GM18526 (cell line): Measurements from ENCODE around the gene ATAD1.

Experiments
- POLR2A ChIP-seq: IDR thresholded peaks from 3 replicates; pipeline ENCODE4 v1.6.1; 2011; ENCODE audit not compliant: insufficient read length; ENCODE audit errors: extremely low read depth

The ATAD1 gene

DNA sequence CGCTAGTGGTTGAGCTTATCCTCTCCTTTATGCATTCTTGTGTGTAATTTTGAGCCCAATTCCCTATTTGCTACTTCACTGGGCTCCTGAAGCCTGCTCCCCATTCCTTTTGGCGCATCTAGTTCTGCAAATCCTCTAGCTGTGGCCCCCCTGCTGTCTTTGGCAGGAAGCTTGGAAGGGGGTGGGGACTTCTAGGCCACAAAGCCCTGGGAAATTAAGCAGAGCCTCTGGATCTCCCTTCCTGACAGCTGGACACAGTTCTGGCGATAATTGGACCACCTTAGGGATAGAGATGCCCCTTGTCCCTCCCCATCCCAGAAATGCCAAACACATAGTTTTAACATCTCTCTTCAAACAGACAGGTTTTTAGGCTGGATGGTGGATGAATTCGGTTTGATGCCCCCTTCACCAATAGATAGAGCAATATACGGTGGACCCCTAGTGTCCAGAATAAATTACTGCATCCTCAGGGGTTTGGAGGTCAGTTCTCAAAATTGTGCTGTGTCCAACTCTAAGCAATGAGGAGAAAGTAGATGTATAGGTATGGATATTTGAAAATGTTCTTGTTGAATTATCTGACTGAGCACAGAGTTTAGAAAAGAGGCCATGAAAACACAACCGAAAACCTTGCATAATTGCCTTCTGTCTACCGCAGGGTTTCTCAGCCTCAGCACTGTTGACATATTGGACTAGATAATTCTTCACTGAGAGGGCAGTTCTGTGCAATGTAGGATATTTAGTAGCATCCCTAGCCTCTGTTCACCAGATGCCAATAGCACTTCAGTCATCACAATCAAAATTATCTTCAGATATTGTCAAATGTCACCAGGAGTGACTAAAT is 82.8 kb downstream of the ATAD1 start:
- no peak for TF ChIP-seq POLR2A

DNA sequence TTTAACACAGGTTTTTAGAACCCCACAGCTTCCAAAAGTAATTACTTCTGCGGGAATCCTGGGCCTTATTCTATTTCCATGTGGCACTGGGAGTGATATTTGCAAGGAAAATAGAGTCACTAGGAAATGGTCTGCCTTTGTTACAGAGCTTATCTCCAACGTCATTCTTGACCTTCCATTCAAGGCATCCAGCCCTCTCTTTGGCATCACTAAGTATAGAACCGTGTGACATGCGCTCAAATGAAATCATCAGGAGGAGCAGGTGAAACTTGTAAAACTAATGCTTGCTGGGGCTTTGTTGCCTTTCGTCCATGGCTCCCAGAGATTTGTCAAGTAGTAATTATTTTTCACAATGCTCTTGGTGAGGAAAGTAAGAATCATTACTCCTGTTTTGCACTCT is 84.9 kb downstream of the ATAD1 start:
- no peak for TF ChIP-seq POLR2A

DNA sequence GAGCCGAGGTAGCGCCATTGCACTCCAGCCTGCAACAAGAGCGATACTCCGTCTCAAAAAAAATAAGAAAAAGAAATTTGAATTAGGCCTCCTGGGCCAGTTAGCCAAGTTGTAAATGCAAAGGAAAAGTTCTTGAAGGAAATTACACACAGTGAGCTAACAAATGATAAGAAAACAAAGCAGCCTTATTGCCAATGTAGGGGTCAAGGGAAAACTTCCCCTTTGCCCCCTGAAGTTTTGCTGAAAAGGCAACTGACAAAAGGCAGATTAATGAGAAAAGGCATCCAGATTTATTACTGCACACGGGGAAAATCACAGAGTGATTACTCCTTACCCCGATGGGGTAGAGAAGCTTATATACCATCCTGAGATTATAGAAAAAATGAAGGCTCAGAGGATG is 88.1 kb downstream of the ATAD1 start:
- TF ChIP-seq POLR2A: no peak

DNA sequence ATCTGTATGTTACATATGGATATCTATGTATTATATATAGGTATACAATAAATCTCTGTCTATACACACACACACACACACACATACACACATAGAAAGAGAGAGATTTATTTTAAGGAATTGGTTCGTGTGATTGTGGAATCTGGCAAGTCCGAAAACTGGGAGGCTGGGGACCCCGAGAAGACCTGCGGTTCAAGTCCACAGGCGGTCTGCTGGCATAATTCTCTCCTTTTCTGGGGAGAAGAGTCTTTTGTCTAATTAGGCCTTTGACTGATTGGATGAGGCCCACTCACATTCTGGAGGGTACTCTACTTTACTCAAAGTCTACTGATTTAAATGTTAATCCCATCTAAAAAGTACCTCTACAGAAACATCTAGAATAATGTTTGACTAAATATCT is 93.2 kb downstream of the ATAD1 start:
- no peak for TF ChIP-seq POLR2A

DNA sequence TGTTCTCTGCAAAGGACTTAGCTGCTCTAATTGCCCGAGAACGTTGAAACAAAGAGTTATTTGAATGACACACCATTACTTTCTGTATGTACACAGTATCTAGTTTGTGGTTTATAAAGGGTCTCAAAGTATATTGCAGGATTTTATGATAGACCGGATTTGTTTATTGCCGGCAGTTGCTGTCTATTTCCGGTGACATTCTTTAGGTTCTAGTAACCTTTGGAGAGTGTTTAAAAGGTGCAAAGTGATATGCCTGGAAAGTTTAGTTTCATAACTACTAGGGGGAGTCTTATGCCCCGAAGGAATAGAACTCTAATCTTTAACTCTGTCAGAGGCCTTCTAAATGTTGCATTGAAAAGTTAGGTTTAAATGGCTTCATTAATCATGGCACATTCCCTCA is 94.5 kb downstream of the ATAD1 start:
- no peak for TF ChIP-seq POLR2A

GRCh38 chr10:87722716-87723115 is 95.3 kb downstream of the ATAD1 start:
- TF ChIP-seq POLR2A: no peak

GRCh38 chr10:87721781-87722180 is 96.2 kb downstream of the ATAD1 start:
- TF ChIP-seq POLR2A: no peak

- TF ChIP-seq POLR2A: no peak
These were observed 97.4 kb downstream of the ATAD1 start for GRCh38 chr10:87720665-87721064.

- TF ChIP-seq POLR2A: no peak
These were observed 101.7 kb downstream of the ATAD1 start for GRCh38 chr10:87716348-87716670.

- TF ChIP-seq POLR2A: no peak
These were observed 102.3 kb downstream of the ATAD1 start for GRCh38 chr10:87715552-87716347.

DNA sequence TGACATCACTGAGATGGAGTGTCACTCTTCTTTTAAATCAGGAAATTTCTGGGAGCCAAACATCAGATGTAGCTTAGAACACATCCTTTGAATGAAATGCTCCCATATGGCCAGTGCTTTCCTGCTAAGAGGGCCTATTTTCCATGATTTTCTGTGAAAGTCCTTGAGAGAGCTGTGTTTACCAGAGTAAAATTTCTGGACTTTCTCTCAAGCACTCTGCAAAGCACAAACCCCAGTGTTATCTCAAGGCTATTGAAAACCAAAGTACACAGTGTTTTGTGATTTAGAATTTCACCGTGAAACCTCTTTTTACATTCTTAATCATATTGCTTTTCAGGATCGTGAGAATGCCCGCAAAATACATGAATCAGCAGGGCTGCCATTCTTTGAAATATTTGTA is 104.3 kb downstream of the ATAD1 start:
- TF ChIP-seq POLR2A: no peak

- TF ChIP-seq POLR2A: no peak
These were observed 105.0 kb downstream of the ATAD1 start for GRCh38 chr10:87712913-87713616.

GRCh38 chr10:87707254-87707653 is 110.8 kb downstream of the ATAD1 start:
- TF ChIP-seq POLR2A: no peak

GRCh38 chr10:87706731-87707130 is 111.3 kb downstream of the ATAD1 start:
- no peak for TF ChIP-seq POLR2A

DNA sequence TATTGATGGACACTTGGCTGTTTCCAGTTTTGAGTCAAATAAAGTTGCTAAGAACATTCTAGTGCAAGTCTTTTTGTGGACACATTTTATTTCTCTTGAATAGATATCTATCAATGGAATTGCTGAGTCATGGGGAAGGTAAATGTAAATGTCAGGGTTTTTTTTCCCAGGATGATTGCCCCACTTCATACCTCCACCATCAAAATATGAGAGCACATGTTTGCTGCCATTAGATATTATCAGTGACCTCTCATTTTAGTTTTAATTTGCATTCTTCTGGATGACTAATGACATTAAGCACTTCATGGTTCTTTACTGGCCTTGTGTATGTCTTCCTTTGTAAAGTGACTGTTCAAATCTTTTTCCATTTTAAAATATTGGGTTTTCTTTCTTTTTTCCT is 112.7 kb downstream of the ATAD1 start:
- no peak for TF ChIP-seq POLR2A

- TF ChIP-seq POLR2A: no peak
These were observed 114.3 kb downstream of the ATAD1 start for GRCh38 chr10:87703771-87704170.
